PC-9 (cell line): ENCODE data around the gene CRYBA1.

Experiments used
- CTCF ChIP-seq: fragments of 200-600 bp; sonication (generic); conservative IDR thresholded peaks from 2 replicates; pipeline ENCODE4 v1.6.1; 2017; ENCODE audit warnings: mixed run types, antibody characterized with exemption, mild to moderate bottlenecking, moderate library complexity
- EZH2 ChIP-seq: fragments of 200-600 bp; sonication (generic); IDR thresholded peaks from 2 replicates; pipeline ENCODE4 v1.8.0; 2017; ENCODE audit warnings: antibody characterized with exemption, low read depth

GRCh38 chr17:29235904-29236303 is 10.8 kb upstream of the CRYBA1 start:
- TF ChIP-seq CTCF, result no peak
- TF ChIP-seq EZH2, result no peak
